GM12874 (cell line): ENCODE measurements around the gene SMIM38.

Source experiments
- CTCF ChIP-seq: IDR thresholded peaks from 2 replicates; pipeline ENCODE4 v1.5.1; 2011; ENCODE audit warnings: low read depth, mild to moderate bottlenecking, control low read depth, low read length, moderate library complexity; ENCODE audit not compliant: insufficient read depth

SMIM38 gene

GRCh38 chr11:69145050-69145380, 10.7 kb upstream of the SMIM38 start:
- no peak for TF ChIP-seq CTCF

GRCh38 chr11:69148377-69148762, 7.4 kb upstream of the SMIM38 start:
- no peak for TF ChIP-seq CTCF

DNA sequence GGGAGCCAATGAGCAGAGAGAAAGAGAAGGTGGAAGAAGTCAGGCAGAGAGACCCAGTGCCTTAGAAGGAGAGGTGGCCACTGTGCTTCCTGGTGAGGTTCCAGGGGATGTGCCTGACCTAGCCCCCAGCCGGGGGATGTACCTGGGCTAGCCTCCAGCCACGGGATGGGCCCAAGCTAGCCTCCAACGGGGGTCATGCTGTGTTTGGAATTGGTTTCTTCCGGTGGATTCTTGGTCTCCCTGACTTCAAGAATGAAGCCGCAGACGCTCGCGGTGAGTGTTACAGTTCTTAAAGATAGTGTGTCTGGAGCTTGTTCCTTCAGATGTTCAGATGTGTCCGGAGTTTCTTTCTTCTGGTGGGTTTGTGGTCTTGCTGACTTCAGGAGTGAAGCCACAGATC, 6.9 kb upstream of the SMIM38 start:
- TF ChIP-seq CTCF, result no peak

- no peak for TF ChIP-seq CTCF
Measured at GRCh38 chr11:69150175-69150574, 5.6 kb upstream of the SMIM38 start.

DNA sequence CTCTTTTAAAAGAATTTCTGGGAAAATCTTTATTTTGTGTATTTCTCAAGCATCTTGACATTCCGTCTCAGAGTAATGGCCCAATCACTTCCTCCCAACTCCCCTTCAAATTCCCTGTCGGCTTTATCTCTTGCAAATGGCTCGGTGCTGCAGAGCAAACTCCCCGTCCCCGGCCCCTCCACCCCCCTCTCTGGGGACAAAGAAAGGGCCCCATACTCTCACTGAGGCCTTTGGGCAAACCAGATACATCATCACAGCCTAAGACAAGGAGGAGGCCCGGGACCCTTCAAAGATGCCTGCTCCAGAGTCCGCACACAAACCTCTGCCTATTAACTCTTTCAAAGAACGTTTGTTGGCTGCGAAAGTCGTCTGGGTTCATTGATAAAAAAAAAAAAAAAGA, 3.9 kb upstream of the SMIM38 start:
- no peak for TF ChIP-seq CTCF

GRCh38 chr11:69152733-69153421, 2.9 kb upstream of the SMIM38 start:
- no peak for TF ChIP-seq CTCF

- TF ChIP-seq CTCF, result no peak
Measured at GRCh38 chr11:69153661-69154060, 2.1 kb upstream of the SMIM38 start.
